Endothelial cell of umbilical vein (primary cell): ENCODE measurements around the gene ZNF385B. TPM values are rescaled to one million over a fixed set of nuclear protein-coding genes. Genes with fewer than 3 reads are reported as not detected.
"Not testable (repeated sequence)": the region's sequence is repeated elsewhere in the genome, so short reads cannot be mapped to it uniquely, and the experiment has no call there.

ENCODE experiments used
- BruUV-seq: library from RNA; stranded (reverse); fragments of 400-500 nt; replicated peaks from 2 replicates; lab custom pipeline; 2021; lab: Mats Ljungman, UMichigan
- CTCF ChIA-PET: fragments of 300-600, 350-600 bp; sonication (Branson Sonifier 250); formaldehyde crosslinking; loops from one replicate; lab custom pipeline; 2021; ENCODE audit warnings: antibody characterized with exemption, inconsistent platforms; lab: Charles Lee
- POLR2A ChIA-PET: fragments of 300-600, 350-600 bp; sonication (Branson Sonifier 250); formaldehyde crosslinking; loops from one replicate; lab custom pipeline; 2021; ENCODE audit warnings: antibody characterized with exemption, inconsistent platforms; lab: Charles Lee
- DNase-seq: peaks from one replicate; pipeline ENCODE4 v3.0.0-alpha.2; 2011; ENCODE audit warnings: low read depth, low spot score
- FAIRE-seq: peaks from 2 replicates; lab custom pipeline; 2011; peaks lifted over from hg19 to GRCh38; lab: Jason Lieb, UNC
- H2AFZ ChIP-seq: 2 replicates; pipeline ENCODE4 v1.6.0; 2012; ENCODE audit warnings: low read depth, low read length, control low read depth, inconsistent platforms
- H3K27ac ChIP-seq: 2 replicates; pipeline ENCODE4 v1.5.1; 2011; ENCODE audit warnings: low read depth, mild to moderate bottlenecking, control low read depth, low read length, moderate library complexity; ENCODE audit not compliant: insufficient read depth
- H3K27me3 ChIP-seq, 2 experiments: 2 replicates each; pipeline versions ENCODE4 v1.6.0 to v1.6.1; 2011; ENCODE audit warnings: low read length in 2 of 2, mixed read lengths in 1 of 2; ENCODE audit not compliant: control insufficient read depth in 2 of 2, insufficient read depth in 2 of 2
- H3K36me3 ChIP-seq, 2 experiments: 2 replicates in 1 of 2; 3 replicates in 1 of 2; pipeline ENCODE4 v1.5.1; 2011; ENCODE audit warnings: low read length in 2 of 2, mild to moderate bottlenecking in 1 of 2, moderate library complexity in 1 of 2; ENCODE audit not compliant: control insufficient read depth in 2 of 2, insufficient read depth in 2 of 2; ENCODE audit errors: extremely low read depth in 1 of 2
- H3K4me1 ChIP-seq: 3 replicates; pipeline ENCODE4 v1.5.1; 2011; ENCODE audit warnings: mild to moderate bottlenecking, low read length; ENCODE audit not compliant: control insufficient read depth, insufficient read depth; ENCODE audit errors: extremely low read depth
- H3K4me2 ChIP-seq: 2 replicates; pipeline ENCODE4 v1.6.1; 2011; ENCODE audit warnings: low read length, control low read depth, mixed read lengths; ENCODE audit not compliant: insufficient read depth
- H3K4me3 ChIP-seq, 3 experiments: fragments of 200-600 bp in 1 of 3; sonication (generic), shearing (Covaris generic) in 1 of 3; replicated peaks in 1 of 3; 2 replicates each; pipeline ENCODE4 v1.5.1; 2011 to 2016; ENCODE audit warnings: control low read depth in 3 of 3, low read length in 3 of 3, mild to moderate bottlenecking in 2 of 3, inconsistent platforms in 1 of 3, low read depth in 1 of 3, moderate library complexity in 1 of 3; ENCODE audit not compliant: insufficient read depth in 1 of 3
- H3K79me2 ChIP-seq: 2 replicates; pipeline ENCODE4 v1.6.0; 2012; ENCODE audit warnings: low read length, inconsistent platforms; ENCODE audit not compliant: control insufficient read depth, insufficient read depth
- H3K9ac ChIP-seq: replicated peaks from 2 replicates; pipeline ENCODE3; 2011; ENCODE audit warnings: low read length, control low read depth; ENCODE audit not compliant: insufficient read depth; ENCODE audit errors: extremely low read depth
- H3K9me1 ChIP-seq: replicated peaks from 3 replicates; pipeline ENCODE4 v1.6.0; 2011; ENCODE audit warnings: mild to moderate bottlenecking, low read length; ENCODE audit not compliant: control insufficient read depth, insufficient read depth; ENCODE audit errors: extremely low read depth
- H3K9me3 ChIP-seq: replicated peaks from 2 replicates; pipeline ENCODE4 v1.5.1; 2012; ENCODE audit warnings: low read length, inconsistent platforms; ENCODE audit not compliant: control insufficient read depth, insufficient read depth
- H4K20me1 ChIP-seq: replicated peaks from 2 replicates; pipeline ENCODE3; 2011; ENCODE audit warnings: mild to moderate bottlenecking, low read length; ENCODE audit not compliant: control insufficient read depth, insufficient read depth; ENCODE audit errors: extremely low read depth
- CTCF ChIP-seq, 2 donors: IDR thresholded peaks; 1 replicate in 1 of 2; 2 replicates in 1 of 2; pipeline ENCODE4 v1.5.1; 2011; ENCODE audit warnings: low read length in 2 of 2, mild to moderate bottlenecking in 2 of 2, moderate library complexity in 2 of 2, control low read depth in 1 of 2, inconsistent platforms in 1 of 2, low read depth in 1 of 2; ENCODE audit not compliant: insufficient read depth in 1 of 2; ENCODE audit errors: extremely low read depth in 1 of 2
- EZH2 ChIP-seq: IDR thresholded peaks from 2 replicates; pipeline ENCODE4 v1.6.1; 2012; ENCODE audit warnings: borderline replicate concordance, low read depth, mild to moderate bottlenecking, moderate library complexity, low read length, inconsistent platforms; ENCODE audit not compliant: severe bottlenecking
- FOS ChIP-seq: IDR thresholded peaks from 2 replicates; pipeline ENCODE4 v1.6.1; 2011; ENCODE audit warnings: mild to moderate bottlenecking, low read length, moderate library complexity, borderline replicate concordance; ENCODE audit not compliant: insufficient read depth
- JUN ChIP-seq: IDR thresholded peaks from 2 replicates; pipeline ENCODE4 v1.6.1; 2011; ENCODE audit warnings: borderline replicate concordance, low read depth; ENCODE audit not compliant: insufficient read length, insufficient read depth
- MAX ChIP-seq: IDR thresholded peaks from 2 replicates; pipeline ENCODE4 v1.6.1; 2011; ENCODE audit not compliant: insufficient read depth, insufficient read length
- MYC ChIP-seq: IDR thresholded peaks from one replicate; pipeline ENCODE4 v1.6.1; 2011; ENCODE audit warnings: mild to moderate bottlenecking, low read depth, low read length
- dilution Hi-C: fragments of 300-500 bp; cut with MboI; formaldehyde crosslinking; loops from one replicate; pipeline ENCODE4 v1.15.0; 2019; ENCODE audit warnings: low sequenced_read_pairs; ENCODE audit not compliant: extremely low pct_ligation_motif_present
- intact Hi-C: fragments of 100-400 bp; cut with micrococcal nuclease; formaldehyde crosslinking; loops from one replicate; pipeline ENCODE4 v1.10.0; 2022
- polyA plus RNA-seq, 4 experiments: library from polyadenylated mRNA; depleted of rRNA in 3 of 4; stranded (reverse) in 3 of 4; unstranded in 1 of 4; fragments of >200 nt; gene quantifications; 2 replicates each; pipeline versions ENCODE4 v1.2.1 to v1.2.3, GENCODE V29; 2011 to 2012; ENCODE audit warnings: missing spikeins in 1 of 4
- total RNA-seq: library from RNA; stranded (reverse); gene quantifications from 2 replicates; pipeline ENCODE4 v1.2.3, GENCODE V29; 2021

Gene ZNF385B
- total and polyA plus RNA-seq, 2 donors (not counting 3 experiments of a cell fraction or from before 2014, with no cell fraction given) = not detected

- ChIA-PET CTCF (no interaction called here), POLR2A (no interaction called here)
- no peaks in the 10 kb centered on the region for H3K9me3 ChIP-seq
- no peaks in the 10 kb centered on the region for H4K20me1 ChIP-seq
- no peaks in the 10 kb centered on the region for H3K4me1 ChIP-seq
- dilution Hi-C loops = no loop called here
- no peak for TF ChIP-seq MAX
- TF ChIP-seq MYC = no peak
- TF ChIP-seq FOS = no peak
- TF ChIP-seq CTCF (IDR thresholded peaks at IDR 0.05; ENCODE audit: extremely low read depth in 1 of 2, insufficient read depth in 1 of 2, low read depth in 1 of 2, low read length in 2 of 2) = no peak
- TF ChIP-seq JUN = no peak
- TF ChIP-seq EZH2 = no peak
- no peaks in the 10 kb centered on the region for H3K36me3 ChIP-seq
- H3K27ac ChIP-seq = no peak overlapping the region
- FAIRE-seq = no peak
- H3K79me2 ChIP-seq = no peaks in the 10 kb centered on the region
- no peaks in the 10 kb centered on the region for H3K9me1 ChIP-seq
- H3K4me3 ChIP-seq = no peak overlapping the region
- intact Hi-C loops = no loop called here
- BruUV-seq = no TSS peak
- no peaks in the 10 kb centered on the region for H3K27me3 ChIP-seq
- H3K4me2 ChIP-seq = no peak overlapping the region
- DNase-seq = no peak
- H3K9ac ChIP-seq = no peak overlapping the region
- H2AFZ ChIP-seq = no peak overlapping the region
These were observed 225.1 kb downstream of the ZNF385B start for GRCh38 chr2:179636100-179636980.

DNA sequence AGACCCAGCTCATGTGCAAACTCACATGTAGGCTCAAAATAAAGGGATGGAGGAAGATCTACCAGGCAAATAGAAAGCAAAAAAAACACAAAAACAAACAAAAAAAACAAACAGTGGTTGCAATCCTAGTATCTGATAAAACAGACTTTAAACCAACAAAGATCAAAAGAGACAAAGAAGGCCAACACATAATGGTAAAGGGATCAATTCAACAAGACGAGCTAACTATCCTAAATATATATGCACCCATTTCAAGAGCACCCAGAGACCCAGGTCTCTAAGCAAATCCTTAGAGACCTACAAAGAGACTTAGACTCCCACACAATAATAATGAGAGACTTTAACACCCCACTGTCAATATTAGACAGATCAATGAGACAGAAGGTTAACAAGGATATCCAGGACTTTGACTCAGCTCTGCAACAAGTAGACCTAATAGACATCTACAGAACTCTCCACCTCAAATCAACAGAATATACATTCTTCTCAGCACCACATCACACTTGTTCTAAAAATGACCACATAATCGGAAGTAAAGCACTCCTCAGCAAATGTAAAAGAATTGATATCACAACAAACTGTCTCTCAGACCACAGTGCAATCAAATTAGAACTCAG is 229.5 kb downstream of the ZNF385B start:
- CTCF ChIA-PET, H3K9ac ChIP-seq, BruUV-seq, FAIRE-seq, H3K4me1 ChIP-seq, POLR2A ChIA-PET, DNase-seq, H3K4me3 ChIP-seq, H3K36me3 ChIP-seq, H3K27me3 ChIP-seq, H3K4me2 ChIP-seq, dilution Hi-C loops, H4K20me1 ChIP-seq, intact Hi-C loops, H3K27ac ChIP-seq, H2AFZ ChIP-seq, H3K79me2 ChIP-seq, H3K9me3 ChIP-seq, H3K9me1 ChIP-seq: not testable (repeated sequence)

DNA sequence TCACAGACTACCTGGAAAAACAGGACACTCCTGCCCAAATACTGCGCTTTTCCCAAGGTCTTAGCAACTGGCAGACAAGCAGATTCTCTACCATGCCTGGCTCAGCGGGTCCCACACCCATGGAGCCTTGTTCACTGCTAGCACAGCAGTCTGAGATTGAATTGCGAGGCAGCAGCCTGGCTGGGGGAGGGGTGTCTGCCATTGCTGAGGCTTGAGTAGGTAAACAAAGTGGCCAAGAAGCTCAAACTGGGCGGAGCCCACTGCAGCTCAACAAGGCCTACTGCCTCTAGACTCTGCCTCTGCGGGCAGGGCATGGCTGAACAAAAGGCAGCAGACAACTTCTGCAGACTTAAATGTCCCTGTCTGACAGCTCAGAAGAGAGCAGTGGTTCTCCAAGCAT is 231.6 kb downstream of the ZNF385B start:
- FAIRE-seq, H3K9me1 ChIP-seq, H3K4me3 ChIP-seq, H3K79me2 ChIP-seq, POLR2A ChIA-PET, H3K27me3 ChIP-seq, DNase-seq, H3K4me1 ChIP-seq, dilution Hi-C loops, H3K9ac ChIP-seq, H4K20me1 ChIP-seq, intact Hi-C loops, H3K4me2 ChIP-seq, H3K36me3 ChIP-seq, H3K9me3 ChIP-seq, BruUV-seq, CTCF ChIA-PET, H3K27ac ChIP-seq, H2AFZ ChIP-seq: not testable (repeated sequence)
